GM21423 (cell line): ENCODE results near the gene SHLD3.
"Not testable (repeated sequence)": the region's sequence is repeated elsewhere in the genome, so short reads cannot be mapped to it uniquely, and the experiment has no call there.

ENCODE experiments used
- ATAC-seq: cut with Tn5 transposase; IDR thresholded peaks from one replicate; pipeline ENCODE4 v1.9.1; 2021; ENCODE audit warnings: mild to moderate bottlenecking, moderate library complexity; ENCODE audit not compliant: unreplicated experiment

The SHLD3 gene, protein sequence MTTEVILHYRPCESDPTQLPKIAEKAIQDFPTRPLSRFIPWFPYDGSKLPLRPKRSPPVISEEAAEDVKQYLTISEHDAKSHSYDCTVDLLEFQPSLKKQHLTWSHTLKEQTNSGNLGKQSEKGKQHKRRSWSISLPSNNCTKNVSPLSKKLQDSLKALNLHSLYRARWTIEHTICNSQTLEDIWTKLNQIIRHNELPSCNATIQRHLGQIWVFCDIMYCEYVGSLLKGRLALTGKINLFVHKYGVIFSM

DNA sequence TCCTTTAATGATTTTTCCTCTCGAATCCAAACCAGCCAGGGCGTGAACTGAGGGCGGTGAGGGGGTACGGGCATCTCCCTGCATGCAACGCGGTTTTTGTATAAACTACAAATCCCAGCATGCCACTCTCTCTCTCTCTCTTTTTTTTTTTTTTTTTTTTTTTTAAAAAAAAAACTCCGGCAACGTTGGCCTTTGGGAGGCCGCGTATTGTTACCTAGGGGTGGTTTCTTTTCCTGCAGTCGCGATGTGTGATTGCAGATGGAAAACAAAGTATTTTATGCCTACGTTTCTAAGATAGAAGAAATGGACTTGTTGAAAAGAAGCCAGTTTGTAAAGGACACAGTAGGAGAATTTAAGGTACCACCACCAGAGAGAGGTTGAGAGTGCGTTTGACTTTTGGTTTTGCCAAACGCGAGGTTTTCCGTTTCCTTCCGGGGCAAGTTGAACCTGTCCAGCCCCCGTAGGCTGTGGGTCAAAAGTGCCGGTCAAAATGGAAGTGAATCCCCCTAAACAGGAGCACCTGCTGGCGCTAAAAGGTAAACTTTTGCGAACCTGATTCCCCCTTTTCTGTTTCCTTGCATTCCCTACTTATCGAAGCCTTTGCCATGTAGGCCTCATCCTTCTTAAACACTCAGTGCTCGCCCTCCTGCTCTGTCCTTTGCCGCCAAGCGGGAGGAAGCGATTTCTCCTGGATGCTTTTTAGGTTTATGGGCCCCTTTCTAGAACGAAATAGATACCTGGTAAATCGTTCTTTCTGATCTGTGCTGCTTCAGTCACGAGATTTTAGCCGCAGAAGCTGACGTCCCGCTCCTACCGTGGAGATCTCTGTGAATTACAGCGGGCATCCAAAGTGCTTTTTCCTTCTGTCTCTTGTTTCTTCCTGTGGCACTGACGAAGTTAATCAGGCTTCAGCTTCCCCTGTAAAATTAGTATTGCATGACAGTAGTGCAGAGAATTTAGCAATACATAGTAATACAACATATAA is at the start of gene SHLD3, which contains the start of gene TRAPPC13:
Gene SHLD3, plus strand, starts transcription at position 457 of the 985 bp plus-strand sequence. CDS start 4,561 bp downstream, outside the sequence.
Gene TRAPPC13, plus strand, starts transcription at position 457 of the 985 bp plus-strand sequence. Its CDS starts 34 bp downstream, at position 491.
- ATAC-seq = peak; percentile 69

DNA sequence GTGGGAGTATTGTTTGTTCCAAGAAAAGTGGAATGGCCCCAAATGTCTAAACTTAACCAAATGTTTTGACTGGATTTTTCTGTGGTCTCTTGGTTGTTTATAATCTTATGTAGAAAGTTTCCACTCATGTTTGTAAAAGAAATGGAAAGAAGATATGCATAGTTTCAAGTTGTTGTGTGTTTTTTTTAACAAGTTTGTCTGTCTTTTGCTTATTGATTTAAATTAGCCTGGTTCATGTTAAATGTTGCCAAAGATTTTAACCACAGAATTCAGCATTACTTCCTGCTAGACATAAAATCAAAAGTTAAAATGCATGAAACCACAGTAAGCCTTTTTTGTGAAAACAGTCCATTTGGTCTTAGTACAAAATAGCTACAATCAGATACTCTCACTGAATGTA is 47.7 kb upstream of the SHLD3 start:
- no peak for ATAC-seq

DNA sequence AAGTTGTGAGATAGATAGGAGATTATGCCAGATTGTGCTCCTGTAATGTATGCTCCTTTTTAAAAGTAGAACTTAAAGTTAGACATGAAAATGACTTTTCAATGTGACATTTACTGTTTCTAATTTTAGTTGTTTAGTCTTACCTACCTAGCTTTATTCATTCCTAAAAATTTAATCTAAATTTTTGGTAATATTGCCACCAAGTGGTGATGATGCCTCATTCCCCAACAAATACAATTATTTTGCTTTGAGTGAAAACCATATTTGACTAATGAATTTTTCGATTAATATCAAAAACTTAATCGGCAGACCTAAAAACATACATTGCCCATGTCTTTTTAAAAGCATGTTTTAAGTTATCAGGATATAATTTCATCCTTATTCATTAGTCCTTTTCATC is 36.1 kb upstream of the SHLD3 start:
- ATAC-seq = no peak

DNA sequence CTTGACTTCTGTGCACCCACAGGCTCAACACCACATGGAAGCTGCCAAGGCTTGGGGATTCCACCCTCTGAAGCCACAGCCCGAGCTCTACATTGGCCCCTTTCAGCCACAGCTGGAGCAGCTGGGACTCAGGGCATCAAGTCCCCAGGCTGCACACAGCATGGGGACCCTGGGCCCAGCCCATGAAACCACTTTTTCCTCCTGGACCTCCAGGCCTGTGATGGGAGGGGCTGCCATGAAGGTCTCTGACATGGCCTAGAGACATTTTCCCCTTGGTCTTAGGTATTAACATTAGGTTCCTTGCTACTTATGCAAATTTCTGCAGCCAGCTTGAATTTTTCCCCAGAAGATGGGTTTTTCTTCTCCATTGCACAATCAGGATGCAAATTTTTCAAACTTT is 23.1 kb upstream of the SHLD3 start:
- not testable (repeated sequence) for ATAC-seq

DNA sequence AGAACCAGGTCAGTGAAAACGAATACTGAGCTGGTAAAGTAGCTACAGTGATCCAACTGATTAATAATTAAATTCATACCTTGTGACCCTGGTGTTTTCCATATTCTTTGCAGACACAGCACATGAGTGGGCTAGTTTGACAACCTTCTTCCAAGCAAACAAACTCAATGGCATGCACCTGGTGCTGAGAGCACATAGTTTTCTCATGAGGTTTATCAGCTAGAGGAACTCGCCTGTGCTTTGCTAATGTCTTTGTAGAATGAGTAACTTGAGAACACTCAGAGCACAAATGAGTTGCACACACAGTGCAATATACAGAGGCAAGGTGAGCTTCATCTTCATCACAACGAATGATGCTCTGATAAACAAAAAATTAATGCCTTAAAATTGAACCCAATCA is 13.3 kb upstream of the SHLD3 start:
- no peak for ATAC-seq

DNA sequence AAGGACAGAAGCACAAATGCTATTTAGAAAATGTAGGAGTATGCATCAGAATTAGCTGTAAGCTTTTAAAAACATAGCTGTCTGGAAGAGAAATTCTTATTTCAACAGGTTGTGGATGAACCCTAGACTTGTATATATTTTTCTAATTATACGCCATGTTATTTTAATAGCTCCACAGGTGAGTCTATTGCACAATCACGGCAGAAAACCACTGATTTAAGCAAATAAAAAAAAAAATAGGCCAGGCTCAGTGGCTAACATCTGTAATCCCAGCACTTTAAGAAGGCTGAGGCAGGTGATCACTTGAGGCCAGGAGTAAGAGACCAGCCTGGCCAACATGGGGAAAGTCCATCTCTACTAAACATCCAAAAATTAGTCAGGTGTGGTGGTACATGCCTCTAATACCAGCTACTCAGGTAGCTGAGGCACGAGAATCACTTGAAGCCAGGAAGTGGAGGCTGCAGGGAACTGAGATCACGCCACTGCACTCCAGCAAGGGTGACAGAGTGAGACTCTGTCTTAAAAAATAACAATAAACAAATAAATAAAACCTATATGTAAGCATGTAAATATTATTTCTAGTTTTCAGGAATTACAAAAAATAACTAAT is 12.4 kb upstream of the SHLD3 start:
- ATAC-seq = no peak

DNA sequence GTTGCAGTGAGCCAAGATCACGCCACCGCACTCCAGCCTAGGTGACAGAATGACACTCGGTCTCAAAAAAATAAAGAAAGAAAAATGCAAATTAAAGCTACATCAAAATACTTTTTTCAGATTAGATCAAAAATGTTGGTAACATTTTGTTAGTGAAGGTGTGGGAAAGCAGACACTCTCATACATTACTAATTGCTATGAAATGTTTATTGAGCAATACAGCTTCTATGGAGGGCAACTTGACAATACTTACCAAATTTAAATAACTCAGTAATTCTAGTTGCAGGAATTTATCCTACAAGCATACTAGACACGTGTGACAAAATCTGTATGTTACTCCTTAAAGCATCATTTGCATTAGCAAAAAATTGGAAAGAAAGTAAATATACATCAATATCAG is 4.8 kb upstream of the SHLD3 start:
- no peak for ATAC-seq

DNA sequence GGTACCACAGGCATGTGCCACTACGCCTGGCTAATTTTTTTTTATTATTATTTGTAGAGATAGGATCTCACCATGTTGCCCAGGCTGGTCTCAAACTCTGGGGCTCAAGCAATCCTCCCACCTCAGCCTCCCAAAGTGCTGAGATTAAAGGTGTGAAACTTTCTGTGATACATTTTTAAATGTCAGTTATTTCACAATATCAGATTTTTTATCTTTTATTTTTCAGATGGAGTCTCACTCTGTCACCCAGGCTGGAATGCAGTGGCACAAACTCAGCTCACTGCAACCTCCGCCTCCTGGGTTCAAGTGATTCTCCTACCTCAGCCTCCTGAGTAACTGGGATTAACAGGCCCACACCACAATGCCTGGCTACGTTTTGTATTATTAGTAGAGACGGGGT is 2.9 kb upstream of the SHLD3 start:
- not testable (repeated sequence) for ATAC-seq

DNA sequence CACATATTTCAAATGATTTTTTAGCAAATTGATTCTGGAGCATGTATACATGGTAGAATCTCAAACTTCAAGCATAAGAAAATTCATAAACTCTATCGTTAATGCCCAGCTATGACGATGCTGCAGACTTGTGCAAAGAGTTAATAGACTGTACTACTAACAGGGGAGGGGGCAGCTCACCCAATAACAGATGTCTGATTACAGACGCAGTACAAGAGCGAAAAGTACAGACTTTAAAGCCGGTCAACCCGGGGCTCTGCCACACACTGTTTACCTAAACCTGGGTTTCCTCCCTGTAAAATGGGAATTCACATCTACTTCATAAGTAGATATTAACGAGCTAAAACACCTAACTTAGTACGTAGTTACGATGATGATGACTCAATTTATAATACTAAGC is 1.3 kb upstream of the SHLD3 start:
- no peak for ATAC-seq

DNA sequence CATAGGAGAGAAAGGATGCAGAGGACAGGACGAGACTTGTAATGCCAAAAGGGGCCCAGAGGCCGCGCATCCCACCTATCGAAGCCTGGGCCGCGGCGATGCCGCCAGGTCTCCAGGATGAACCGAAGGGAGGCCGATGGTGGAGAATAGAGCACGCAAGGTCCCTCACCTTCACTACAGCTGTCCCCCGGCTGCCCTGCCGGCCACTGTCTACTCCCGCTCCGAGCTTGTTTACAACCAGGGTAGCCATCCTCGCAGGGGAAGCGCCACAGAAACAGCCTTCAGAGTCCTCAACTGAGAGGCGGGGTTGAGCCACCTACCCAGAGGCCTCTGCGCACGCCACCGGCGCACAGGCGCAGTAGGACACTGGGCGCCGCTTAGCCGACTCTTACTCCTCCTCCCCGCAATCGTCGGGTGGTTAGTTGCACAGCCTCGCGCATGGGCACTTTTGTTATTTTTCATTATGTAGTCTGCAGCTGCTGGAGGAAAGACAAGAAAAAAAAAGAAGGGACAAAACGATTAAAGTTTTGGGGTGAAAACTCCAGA is 729 bp upstream of the SHLD3 start, which contains the start of gene TRIM23:
Gene TRIM23, minus strand, starts transcription at position 309 of the 546 bp plus-strand sequence. Its CDS starts 59 bp downstream, at position 250.
- peak; percentile 95 for ATAC-seq

DNA sequence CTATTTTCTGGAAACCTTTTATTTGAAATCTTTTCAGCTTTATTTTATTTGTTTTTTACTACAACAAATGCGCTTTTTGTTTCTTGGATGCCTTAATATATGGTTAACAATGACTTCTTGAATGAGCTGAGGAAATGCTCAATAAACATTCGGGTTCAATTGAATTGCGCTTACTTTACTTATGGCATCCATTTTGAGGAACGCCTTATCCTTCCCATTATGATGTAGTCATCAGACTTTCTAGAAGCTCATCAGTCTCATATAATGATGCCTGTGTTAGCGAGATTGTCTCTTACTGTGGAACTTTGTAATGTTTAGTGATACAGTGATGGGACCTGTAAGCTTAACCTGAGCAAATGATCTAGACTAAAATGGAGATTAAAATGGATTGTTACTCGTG is 916 bp downstream of the SHLD3 start:
- no peak for ATAC-seq

DNA sequence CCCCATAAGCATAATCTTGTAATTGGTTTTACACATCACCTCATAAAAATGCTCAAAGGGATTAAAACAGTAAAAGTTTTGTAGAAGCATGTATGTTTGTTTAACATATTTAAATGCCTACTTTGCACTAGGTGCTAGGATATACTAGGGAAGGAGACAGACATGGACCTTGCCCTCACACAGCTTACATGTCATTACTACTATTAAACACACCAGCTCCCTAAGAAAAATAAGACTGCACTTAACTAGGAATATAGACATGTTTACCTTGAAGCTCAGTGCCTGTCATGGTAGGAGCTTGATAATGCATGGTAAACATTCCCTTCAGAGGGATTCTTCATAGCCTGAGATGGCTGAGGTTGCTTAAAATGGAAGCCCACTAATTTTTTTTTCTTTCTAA is 6.2 kb downstream of the SHLD3 start:
- no peak for ATAC-seq

DNA sequence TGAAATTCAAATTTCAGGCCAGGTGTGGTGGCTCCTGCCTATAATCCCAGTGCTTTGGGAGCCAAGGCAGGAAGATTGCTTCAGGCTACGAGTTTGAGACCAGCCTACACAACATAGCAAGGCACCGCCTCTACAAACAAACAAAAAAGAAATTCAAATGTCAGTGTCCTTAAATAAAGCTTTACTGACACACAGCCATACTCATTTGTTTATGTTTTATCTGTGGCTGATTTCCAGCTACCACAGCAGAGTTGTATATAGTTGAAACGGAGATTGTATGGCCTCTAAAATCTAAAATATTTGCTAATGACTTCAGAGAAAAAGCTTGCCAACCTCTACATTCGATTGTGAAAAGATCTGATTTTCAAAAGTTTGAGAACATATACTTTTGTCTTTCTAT is 15.4 kb downstream of the SHLD3 start:
- no peak for ATAC-seq

DNA sequence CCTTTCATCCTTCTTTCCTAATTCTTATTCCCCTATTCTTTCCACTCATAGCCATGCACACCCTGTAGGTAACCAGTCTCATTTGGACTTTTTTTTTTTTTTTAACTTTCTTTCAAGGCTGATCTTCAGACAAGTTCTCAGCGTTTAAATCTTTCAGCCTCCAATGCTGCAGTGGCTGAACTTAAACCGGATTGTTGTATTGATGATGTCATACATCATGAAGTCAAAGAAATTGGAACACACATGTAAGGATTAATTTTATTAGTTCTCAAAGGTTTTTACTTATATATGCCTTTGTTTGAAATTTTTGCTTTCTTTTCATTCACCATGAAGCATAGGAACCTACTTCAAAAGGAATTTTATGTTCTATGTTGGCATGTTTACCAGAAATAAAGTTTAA is 22.1 kb downstream of the SHLD3 start:
- no peak for ATAC-seq

DNA sequence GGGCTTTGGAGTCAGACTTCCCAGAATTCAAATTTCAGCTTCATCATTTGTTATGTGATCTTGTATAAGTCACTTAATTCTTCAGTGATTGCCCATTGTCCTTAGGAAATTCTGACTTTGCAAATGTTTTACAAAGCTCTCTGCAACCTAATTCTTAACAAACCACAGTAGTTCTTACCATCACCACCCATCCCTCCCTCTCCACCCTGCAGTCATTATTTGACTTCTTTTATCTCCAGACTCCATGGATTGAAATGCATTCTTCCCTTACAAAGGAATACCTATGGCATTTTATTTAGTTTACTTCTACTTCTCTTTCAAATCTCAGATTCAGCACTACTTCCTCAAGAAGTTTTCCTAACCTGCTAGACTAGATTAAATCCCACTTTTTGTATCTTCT is 23.1 kb downstream of the SHLD3 start:
- ATAC-seq = no peak

DNA sequence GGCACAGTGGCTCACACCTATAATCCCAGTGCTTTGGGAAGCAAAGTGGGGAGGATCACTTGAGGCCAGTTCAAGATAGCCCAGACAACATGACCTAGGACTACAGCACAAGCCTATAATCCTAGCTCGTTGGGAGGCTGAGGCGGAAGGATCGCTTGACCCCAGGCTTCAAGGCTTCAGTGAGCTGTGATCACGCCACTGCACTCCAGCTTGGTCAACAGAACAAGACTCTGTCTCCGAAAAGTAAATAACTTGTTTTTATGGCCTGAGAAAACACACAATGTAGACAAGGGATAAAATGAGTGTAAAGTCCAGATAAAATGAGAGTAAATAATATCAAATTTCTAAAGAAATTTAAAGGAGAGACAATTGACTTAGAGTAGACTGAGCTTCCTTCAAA is 26.3 kb downstream of the SHLD3 start:
- no peak for ATAC-seq

DNA sequence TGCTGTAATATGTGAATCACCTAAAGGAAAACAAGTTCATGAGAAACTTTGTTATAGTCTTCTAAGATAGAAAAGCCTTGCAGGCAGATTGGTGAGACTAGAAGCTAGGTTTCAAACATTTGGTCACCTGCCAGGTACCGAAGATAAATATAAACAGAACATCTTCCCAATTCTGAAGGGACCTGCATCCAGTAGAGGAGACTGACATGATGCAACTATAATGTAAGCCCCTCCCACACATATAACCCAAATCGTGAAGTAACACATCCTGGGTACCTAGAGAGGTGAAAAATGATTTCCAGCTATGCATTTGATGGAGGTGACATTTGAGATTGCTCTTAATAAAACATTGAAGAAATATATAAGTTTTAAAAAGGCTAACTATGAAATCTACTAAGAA is 29.9 kb downstream of the SHLD3 start:
- ATAC-seq = no peak

DNA sequence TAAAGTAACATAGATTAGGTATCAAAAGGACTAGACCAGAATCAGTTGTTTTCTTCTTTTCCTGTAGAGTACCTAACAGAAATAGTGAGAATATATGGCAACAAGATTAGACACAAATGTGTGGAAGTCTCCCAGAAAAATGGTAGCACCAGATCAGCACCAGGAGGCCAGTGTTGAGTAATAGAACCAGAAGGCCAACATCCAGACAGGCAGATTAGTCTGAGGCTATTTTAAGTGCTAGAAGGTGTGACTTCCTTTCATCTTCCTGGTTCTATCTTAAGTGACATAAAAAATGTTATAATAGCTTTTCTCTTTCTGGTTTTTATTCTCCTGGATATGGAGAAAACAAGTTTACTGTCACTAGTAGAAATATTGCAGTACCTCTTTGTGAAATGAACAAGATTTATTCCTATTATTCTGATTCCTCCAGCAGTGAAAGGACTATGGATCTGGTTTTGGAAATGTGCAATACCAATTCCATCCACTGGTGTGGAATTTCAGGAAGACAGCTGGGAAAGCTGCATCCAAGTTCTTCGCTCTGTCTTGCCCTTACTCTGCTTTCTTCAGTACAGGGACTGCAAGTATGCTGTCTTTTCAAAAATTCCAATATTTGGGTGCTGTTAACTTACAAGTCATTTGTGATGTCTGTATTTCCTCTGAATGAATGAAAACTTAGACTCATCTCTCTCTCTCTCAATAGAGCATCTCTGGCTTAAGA is 39.1 kb downstream of the SHLD3 start:
- no peak for ATAC-seq

DNA sequence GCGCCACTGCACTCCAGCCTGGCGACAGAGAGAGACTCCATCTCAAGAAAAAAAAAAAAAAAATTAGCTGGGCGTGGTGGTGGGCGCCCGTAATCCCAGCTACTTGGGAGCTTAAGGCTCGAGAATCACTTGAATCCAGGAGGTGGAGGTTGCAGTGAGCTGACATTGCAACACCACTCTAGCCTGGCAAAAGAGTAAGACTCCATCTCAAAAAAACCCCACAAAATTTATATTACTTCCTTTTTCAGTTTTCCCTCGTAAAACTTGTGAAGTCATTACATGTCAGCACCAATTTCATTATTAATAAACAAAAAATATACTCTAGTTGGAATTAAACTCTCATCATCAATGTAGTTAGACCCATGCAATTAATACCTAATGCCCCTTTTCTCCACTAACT is 43.9 kb downstream of the SHLD3 start:
- no peak for ATAC-seq

DNA sequence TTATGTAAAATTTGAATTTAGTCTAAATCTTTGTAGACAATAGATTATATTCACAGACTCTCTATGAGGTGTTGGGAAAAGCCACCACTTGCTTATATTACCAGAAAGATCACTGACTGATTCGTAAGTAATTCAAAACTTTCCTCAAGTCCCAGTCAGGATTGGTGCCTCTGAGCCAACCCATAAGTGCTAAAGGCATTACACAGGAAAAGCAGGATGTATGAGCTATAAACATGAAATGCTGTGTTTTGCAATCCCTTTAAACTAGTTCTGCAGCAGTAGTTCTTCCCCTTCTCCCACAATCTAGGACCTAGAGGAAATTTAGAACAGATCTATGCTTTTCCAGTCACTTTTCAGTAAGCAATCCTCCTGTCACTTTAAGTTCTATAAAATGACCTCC is 48.0 kb downstream of the SHLD3 start:
- no peak for ATAC-seq
